Dendritic cell treated with granulocyte-macrophage colony-stimulating factor and Interleukin-4, amounts not matched to agents 40 ng/mL and 50 ng/mL, for 4 days (primary cell): ENCODE measurements around the gene PTPN3.

Experiments used
- H3K27ac Mint-ChIP-seq: one replicate; pipeline ENCODE4 v1.8.0; 2022; ENCODE audit warnings: mild to moderate bottlenecking, mixed read lengths
- H3K27me3 Mint-ChIP-seq: one replicate; pipeline ENCODE4 v1.8.0; 2022; ENCODE audit warnings: mild to moderate bottlenecking, mixed read lengths
- H3K36me3 Mint-ChIP-seq: one replicate; pipeline ENCODE4 v1.8.0; 2022; ENCODE audit warnings: low read depth, mixed read lengths
- H3K4me1 Mint-ChIP-seq: one replicate; pipeline ENCODE4 v1.8.0; 2022; ENCODE audit warnings: low read depth, mixed read lengths
- H3K4me3 Mint-ChIP-seq: one replicate; pipeline ENCODE4 v1.8.0; 2022; ENCODE audit warnings: mild to moderate bottlenecking, moderate library complexity, mixed read lengths
- H3K9me3 Mint-ChIP-seq: one replicate; pipeline ENCODE4 v1.8.0; 2022; ENCODE audit warnings: mixed read lengths
- intact Hi-C: fragments of 100-400 bp; cut with micrococcal nuclease; formaldehyde crosslinking; loops from one replicate; pipeline ENCODE4 v1.15.0; 2022

PTPN3 gene

GRCh38 chr9:109444771-109445320, 53.3 kb downstream of the PTPN3 start:
- Mint-ChIP-seq H3K27ac (no peak overlapping the region), H3K27me3 (peaks cover 61% of the 10 kb centered on the region), H3K36me3 (no peaks in the 10 kb centered on the region), H3K4me3 (no peak overlapping the region), H3K9me3 (no peaks in the 10 kb centered on the region), H3K4me1 (peaks cover 10% of the 10 kb centered on the region)
- intact Hi-C loops, result no loop called here

GRCh38 chr9:109442716-109443115, 55.4 kb downstream of the PTPN3 start:
- peaks cover 11% of the 10 kb centered on the region for H3K4me1 Mint-ChIP-seq
- intact Hi-C loops, result no loop called here
- H3K36me3 Mint-ChIP-seq, result no peaks in the 10 kb centered on the region
- no peaks in the 10 kb centered on the region for H3K9me3 Mint-ChIP-seq
- no peak overlapping the region for H3K27ac Mint-ChIP-seq
- no peak overlapping the region for H3K4me3 Mint-ChIP-seq
- H3K27me3 Mint-ChIP-seq, result peaks cover 65% of the 10 kb centered on the region

- H3K9me3 Mint-ChIP-seq, result no peaks in the 10 kb centered on the region
- no peaks in the 10 kb centered on the region for H3K36me3 Mint-ChIP-seq
- H3K4me3 Mint-ChIP-seq, result no peak overlapping the region
- peaks cover 61% of the 10 kb centered on the region for H3K27me3 Mint-ChIP-seq
- intact Hi-C loops, result no loop called here
- H3K27ac Mint-ChIP-seq, result no peak overlapping the region
- peaks cover 11% of the 10 kb centered on the region for H3K4me1 Mint-ChIP-seq
Observed at GRCh38 chr9:109441296-109441695, 56.8 kb downstream of the PTPN3 start.

- H3K9me3 Mint-ChIP-seq, result no peaks in the 10 kb centered on the region
- peaks cover 11% of the 10 kb centered on the region for H3K4me1 Mint-ChIP-seq
- H3K27me3 Mint-ChIP-seq, result peaks cover 57% of the 10 kb centered on the region
- no peaks in the 10 kb centered on the region for H3K36me3 Mint-ChIP-seq
- H3K4me3 Mint-ChIP-seq, result no peak overlapping the region
- no peak overlapping the region for H3K27ac Mint-ChIP-seq
- intact Hi-C loops, result no loop called here
Observed at GRCh38 chr9:109440797-109441287, 57.3 kb downstream of the PTPN3 start.

GRCh38 chr9:109440117-109440515, 58.0 kb downstream of the PTPN3 start:
- Mint-ChIP-seq H3K27me3 (peaks cover 54% of the 10 kb centered on the region), H3K4me3 (no peak overlapping the region), H3K27ac (no peak overlapping the region), H3K36me3 (no peaks in the 10 kb centered on the region), H3K4me1 (peaks cover 11% of the 10 kb centered on the region), H3K9me3 (no peaks in the 10 kb centered on the region)
- intact Hi-C loops, result no loop called here

GRCh38 chr9:109439378-109440116, 58.6 kb downstream of the PTPN3 start:
- H3K36me3 Mint-ChIP-seq, result no peaks in the 10 kb centered on the region
- no peak overlapping the region for H3K27ac Mint-ChIP-seq
- H3K9me3 Mint-ChIP-seq, result no peaks in the 10 kb centered on the region
- no peak overlapping the region for H3K4me3 Mint-ChIP-seq
- intact Hi-C loops, result no loop called here
- H3K4me1 Mint-ChIP-seq, result peaks cover 11% of the 10 kb centered on the region
- peaks cover 50% of the 10 kb centered on the region for H3K27me3 Mint-ChIP-seq

GRCh38 chr9:109437286-109437685, 60.8 kb downstream of the PTPN3 start:
- Mint-ChIP-seq H3K4me3 (no peak overlapping the region), H3K36me3 (no peaks in the 10 kb centered on the region), H3K9me3 (no peaks in the 10 kb centered on the region), H3K27ac (no peak overlapping the region), H3K27me3 (peaks cover 38% of the 10 kb centered on the region), H3K4me1 (peaks cover 11% of the 10 kb centered on the region)
- intact Hi-C loops, result no loop called here

GRCh38 chr9:109436071-109436470, 62.0 kb downstream of the PTPN3 start:
- no peaks in the 10 kb centered on the region for H3K9me3 Mint-ChIP-seq
- no peak overlapping the region for H3K27ac Mint-ChIP-seq
- peaks cover 7% of the 10 kb centered on the region for H3K4me1 Mint-ChIP-seq
- intact Hi-C loops, result no loop called here
- no peak overlapping the region for H3K4me3 Mint-ChIP-seq
- H3K36me3 Mint-ChIP-seq, result no peaks in the 10 kb centered on the region
- H3K27me3 Mint-ChIP-seq, result peaks cover 37% of the 10 kb centered on the region

GRCh38 chr9:109433476-109433875, 64.6 kb downstream of the PTPN3 start:
- no peaks in the 10 kb centered on the region for H3K4me1 Mint-ChIP-seq

GRCh38 chr9:109430231-109430630, 67.9 kb downstream of the PTPN3 start:
- no peaks in the 10 kb centered on the region for H3K36me3 Mint-ChIP-seq
- H3K27me3 Mint-ChIP-seq, result peaks cover 25% of the 10 kb centered on the region
- no peak overlapping the region for H3K27ac Mint-ChIP-seq

More at GRCh38 chr9:109433476-109433875, 64.6 kb downstream of the PTPN3 start:
- H3K27me3 Mint-ChIP-seq, result peaks cover 28% of the 10 kb centered on the region
- no peak overlapping the region for H3K27ac Mint-ChIP-seq
- intact Hi-C loops, result no loop called here
- no peaks in the 10 kb centered on the region for H3K36me3 Mint-ChIP-seq
- no peak overlapping the region for H3K4me3 Mint-ChIP-seq
- no peaks in the 10 kb centered on the region for H3K9me3 Mint-ChIP-seq

GRCh38 chr9:109428854-109429253, 69.3 kb downstream of the PTPN3 start:
- H3K27me3 Mint-ChIP-seq, result peaks cover 28% of the 10 kb centered on the region
- H3K27ac Mint-ChIP-seq, result no peak overlapping the region
- intact Hi-C loops, result no loop called here
- H3K4me1 Mint-ChIP-seq, result no peaks in the 10 kb centered on the region
- H3K36me3 Mint-ChIP-seq, result no peaks in the 10 kb centered on the region
- no peak overlapping the region for H3K4me3 Mint-ChIP-seq
- H3K9me3 Mint-ChIP-seq, result no peaks in the 10 kb centered on the region

More at GRCh38 chr9:109430231-109430630, 67.9 kb downstream of the PTPN3 start:
- no peaks in the 10 kb centered on the region for H3K9me3 Mint-ChIP-seq
- H3K4me3 Mint-ChIP-seq, result no peak overlapping the region
- intact Hi-C loops, result no loop called here
- no peaks in the 10 kb centered on the region for H3K4me1 Mint-ChIP-seq

- Mint-ChIP-seq H3K27me3 (peaks cover 31% of the 10 kb centered on the region), H3K9me3 (no peaks in the 10 kb centered on the region), H3K36me3 (no peaks in the 10 kb centered on the region), H3K4me1 (no peaks in the 10 kb centered on the region), H3K4me3 (no peak overlapping the region), H3K27ac (no peak overlapping the region)
- intact Hi-C loops, result no loop called here
Observed at GRCh38 chr9:109427886-109428285, 70.2 kb downstream of the PTPN3 start.

GRCh38 chr9:109426626-109427402, 71.3 kb downstream of the PTPN3 start:
- Mint-ChIP-seq H3K36me3 (no peaks in the 10 kb centered on the region), H3K4me3 (no peak overlapping the region), H3K9me3 (no peaks in the 10 kb centered on the region), H3K4me1 (no peaks in the 10 kb centered on the region), H3K27ac (no peak overlapping the region), H3K27me3 (peaks cover 28% of the 10 kb centered on the region)
- intact Hi-C loops, result no loop called here

GRCh38 chr9:109424618-109425017, 73.5 kb downstream of the PTPN3 start:
- Mint-ChIP-seq H3K27me3 (peaks cover 24% of the 10 kb centered on the region), H3K27ac (no peak overlapping the region), H3K36me3 (no peaks in the 10 kb centered on the region), H3K4me3 (no peak overlapping the region), H3K9me3 (no peaks in the 10 kb centered on the region), H3K4me1 (no peaks in the 10 kb centered on the region)
- intact Hi-C loops, result no loop called here
